HG03060 (cell line): ENCODE data around the gene KDELR3.

ENCODE experiments used
- ATAC-seq: cut with Tn5 transposase; IDR thresholded peaks from one replicate; pipeline ENCODE4 v1.9.1; 2021; ENCODE audit warnings: low read depth, moderate number of reproducible peaks; ENCODE audit not compliant: unreplicated experiment

KDELR3 gene

DNA sequence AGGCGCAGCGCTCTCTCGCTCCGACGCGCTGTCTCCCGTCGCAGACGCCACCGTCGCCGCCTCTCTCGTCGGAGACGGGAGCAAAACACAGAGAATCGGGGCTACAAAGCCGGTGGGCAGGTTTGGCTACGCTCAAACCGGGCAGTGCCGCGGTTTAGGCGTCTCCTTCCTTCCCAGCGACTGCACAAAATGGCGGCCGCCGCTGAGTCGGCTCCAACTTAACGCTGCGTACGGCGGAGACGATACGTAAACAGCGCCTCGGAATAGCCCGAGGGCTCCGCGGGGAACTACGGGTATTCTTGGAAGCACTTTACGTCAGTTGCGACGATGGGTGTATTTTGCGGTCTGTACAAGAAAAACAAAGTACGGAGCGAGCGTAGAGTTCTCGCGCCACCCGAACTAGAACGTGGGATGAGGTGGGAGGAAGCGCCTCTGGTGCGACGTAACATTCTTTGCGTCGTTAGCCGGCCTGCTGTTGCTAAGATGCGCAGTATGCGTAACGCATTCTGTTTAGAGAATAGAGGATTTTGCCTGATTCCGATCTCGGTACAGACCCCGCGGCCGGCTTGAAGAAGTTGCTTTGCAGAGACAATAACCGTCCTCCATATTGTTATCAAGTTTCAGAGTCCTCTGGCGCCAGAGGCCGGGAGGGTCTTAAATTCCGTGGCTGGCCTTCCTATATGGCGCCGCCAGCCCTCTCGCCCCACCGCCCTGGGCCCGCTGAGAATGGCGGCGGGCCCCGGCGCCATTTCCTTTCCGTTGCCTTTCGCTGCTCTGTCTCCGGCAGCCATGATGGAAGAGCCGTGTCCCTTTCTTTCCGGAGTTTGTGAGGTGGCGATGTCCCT is 38.4 kb downstream of the KDELR3 start, which contains the start of gene DDX17:
DDX17 (minus strand) TSS at position 194 of the 845 bp plus-strand sequence.
- peak; percentile 87 for ATAC-seq

DNA sequence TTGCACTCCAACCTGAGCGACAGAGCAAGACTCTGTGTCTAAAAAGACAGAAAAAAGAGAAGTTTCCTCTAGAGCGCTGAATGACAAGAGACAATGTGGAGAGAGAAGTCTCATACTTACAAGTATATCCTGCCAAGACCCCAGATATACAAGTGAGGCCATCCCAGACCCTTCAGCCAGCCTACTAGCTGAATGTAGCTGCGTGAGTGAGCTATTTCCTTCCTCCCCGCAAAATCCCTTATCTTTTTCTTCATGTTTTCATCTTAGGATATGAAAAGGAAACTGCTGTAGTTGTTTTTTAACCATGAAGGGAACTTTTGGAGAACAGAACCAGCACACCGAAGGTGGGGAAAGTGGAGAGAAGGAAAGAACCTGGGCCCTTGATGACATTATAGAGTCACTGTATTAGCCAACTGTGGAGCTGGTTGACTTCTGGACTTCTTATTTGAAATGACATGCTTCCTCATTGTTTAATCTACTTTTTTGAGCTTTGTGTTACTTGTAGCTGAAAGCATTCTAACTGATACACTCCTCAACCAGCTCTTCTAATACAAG is 42.6 kb downstream of the KDELR3 start:
- ATAC-seq = no peak

DNA sequence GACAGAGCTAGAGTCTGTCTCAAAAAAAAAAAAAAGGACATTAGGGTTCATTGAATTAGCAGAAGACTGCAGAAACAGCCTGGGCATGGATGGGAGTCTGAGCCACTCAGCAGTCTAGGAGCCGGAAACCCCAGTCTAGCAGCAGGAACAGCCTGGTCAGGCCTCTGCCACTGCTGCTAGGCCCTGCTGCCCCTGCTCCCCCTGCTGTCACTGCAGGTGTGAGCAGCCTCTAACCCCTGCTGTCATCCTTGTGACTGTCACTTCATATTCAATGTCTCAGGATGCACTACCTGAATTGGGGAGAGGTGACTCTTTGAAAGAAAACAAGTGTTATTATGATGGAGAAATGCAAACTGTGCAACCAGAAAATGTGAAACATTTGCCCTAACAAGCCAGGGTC is 45.2 kb downstream of the KDELR3 start:
- ATAC-seq = no peak

DNA sequence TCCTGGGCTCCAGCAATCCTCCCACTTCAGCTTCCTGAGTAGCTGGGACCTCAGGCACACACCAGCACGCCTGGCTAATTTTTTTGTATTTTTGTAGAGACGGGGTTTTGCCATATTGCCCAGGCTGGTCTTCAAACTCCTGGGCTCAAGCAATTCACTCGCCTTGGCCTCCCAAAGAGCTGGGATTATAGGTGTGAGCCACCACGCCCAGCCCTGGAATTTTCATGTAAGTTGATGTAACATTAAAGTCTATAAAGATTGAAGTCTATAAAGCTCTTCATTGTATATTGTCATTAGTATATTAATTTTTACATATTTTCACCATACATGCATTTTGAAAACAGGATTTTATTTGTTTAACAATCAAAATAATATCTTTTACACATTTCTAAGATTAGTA is 50.7 kb downstream of the KDELR3 start:
- no peak for ATAC-seq

DNA sequence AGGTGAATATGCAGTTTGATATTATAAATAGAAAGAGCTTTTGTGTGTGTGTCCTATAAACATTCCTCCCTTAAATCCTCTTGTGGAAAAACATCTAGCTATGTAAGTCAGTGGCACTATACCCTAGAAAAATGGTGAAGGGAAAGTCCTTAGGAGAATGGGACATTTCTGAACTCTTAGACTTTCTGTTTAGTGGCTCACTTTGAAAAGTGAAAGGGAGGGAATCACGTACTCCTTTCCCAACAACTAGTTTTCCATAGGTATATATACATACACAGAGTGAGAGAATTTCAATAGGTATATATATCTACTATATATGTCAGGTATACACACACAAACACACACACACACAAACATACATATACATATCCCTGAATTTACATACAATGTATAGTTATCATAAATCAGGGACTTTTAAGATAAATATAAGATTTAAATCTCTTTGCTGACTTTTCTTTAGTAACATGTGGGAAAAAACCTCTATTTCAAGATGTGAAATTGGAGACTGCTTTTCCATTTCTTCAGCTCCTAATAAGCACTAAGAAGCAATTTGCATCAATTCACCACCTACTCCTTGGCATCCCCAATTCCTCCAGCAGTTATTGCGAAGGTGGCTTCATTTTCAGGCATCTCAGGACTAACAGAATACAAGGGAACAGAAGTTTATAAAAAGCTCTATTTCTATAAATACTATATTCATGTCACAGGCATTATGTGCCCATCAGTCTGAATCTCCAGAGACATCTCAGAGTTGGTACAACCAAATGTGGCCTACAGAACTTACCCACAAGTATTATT is 51.8 kb downstream of the KDELR3 start:
- no peak for ATAC-seq

DNA sequence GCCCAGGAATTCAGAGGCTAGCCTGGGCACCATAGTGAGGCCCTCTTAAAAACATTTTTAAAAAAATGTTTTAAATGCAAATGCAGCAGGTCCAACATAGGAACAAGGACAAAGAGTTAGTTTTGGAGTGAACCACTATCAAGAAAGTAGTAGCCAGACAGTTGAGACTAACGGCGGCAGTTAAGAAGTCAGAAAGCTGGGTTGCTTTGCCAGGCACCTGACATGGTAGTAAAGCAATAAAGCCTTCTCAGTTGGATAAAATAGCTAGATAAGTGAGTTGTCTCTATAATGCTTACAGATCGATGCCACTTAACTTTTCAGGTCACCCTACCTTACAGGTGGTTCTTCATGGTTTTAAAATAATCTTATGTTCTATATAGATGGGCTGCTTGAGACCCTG is 55.1 kb downstream of the KDELR3 start:
- no peak for ATAC-seq

DNA sequence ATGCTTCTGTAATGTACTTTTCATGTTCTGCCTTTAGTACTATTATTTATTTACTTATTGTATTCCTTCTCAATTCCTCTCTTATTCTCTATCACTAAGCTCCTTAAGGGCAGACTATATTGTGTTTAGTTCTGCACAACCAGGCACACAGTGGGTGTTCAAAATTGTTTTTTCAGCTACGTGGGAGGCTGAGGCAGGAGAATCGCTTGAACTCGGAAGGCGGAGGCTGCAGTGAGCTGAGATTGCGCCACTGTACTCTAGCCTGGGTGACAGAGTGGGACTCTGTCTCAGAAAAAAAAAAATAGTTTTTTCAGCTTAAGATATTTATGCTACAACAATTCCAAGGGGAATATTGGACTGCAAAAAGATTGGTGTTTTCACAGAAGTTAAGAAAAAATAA is 55.6 kb downstream of the KDELR3 start:
- no peak for ATAC-seq

DNA sequence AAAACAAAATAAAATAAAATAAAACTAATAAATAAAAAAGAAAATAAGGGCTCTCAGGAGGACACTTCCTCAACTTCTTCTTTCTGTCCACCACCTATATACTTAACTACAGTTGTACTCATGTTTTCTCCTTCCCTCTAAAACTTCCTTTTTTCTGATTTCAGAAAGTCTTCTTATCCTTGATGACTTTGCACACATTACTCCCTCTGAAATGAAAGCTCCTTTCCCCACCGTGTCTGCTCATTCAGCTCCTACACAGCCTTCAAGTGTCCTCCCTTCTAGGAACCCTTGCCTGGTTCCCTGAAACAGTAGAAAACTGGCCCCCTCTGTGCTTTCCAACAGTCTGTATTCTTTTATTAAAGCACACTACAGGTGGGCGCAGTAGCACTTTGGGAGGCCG is 56.5 kb downstream of the KDELR3 start:
- ATAC-seq = no peak

DNA sequence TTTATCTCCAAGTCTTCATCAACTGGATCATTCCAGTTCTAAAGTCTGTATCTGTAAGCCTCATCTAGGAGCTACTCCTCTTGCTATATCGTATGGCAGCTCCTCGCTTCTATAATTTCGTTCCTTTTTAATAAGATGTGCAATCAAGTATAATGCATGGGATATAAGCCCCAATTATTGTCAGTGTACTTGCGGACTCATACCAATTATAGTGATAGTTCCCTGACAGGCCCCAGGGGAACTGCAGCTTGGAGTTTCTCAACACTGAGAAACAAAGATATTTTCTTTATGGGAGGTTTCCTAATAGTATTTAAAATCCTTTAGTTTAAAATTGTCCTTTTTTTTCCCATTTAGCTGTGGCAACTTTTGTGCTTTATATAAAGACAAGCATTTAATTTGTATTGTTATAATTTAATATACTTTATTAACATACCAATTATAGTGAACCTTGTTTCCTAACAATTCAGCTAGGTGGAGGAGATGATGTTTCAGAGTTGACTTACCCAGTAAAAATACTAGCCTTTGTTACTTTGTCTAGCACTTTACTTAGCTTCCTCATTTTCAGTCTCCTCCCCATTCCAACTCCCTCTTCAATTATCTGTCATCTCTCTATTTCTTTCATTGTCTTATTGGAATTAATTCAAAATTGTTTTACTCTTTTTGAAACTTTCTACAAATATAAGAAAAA is 63.5 kb downstream of the KDELR3 start:
- ATAC-seq = no peak
